Kidney tubule cell (primary cell): ENCODE measurements around the gene CAMK2D.

Experiments used
- DNase-seq: peaks from one replicate; pipeline ENCODE4 v3.0.0-alpha.2; 2018; ENCODE audit warnings: low spot score

The CAMK2D gene

GRCh38 chr4:113604955-113605354, 156.6 kb downstream of the CAMK2D start:
- no peak for DNase-seq

GRCh38 chr4:113603911-113604310, 157.6 kb downstream of the CAMK2D start:
- DNase-seq = no peak

GRCh38 chr4:113602646-113603228, 158.8 kb downstream of the CAMK2D start:
- DNase-seq = no peak

- DNase-seq = no peak
Observed at GRCh38 chr4:113601636-113602035, 159.9 kb downstream of the CAMK2D start.

- no peak for DNase-seq
Observed at GRCh38 chr4:113596396-113596795, 165.1 kb downstream of the CAMK2D start.

- no peak for DNase-seq
Observed at GRCh38 chr4:113594231-113594556, 167.3 kb downstream of the CAMK2D start.

- DNase-seq = no peak
Observed at GRCh38 chr4:113593400-113594230, 167.9 kb downstream of the CAMK2D start.

- DNase-seq = peak; percentile 18
Observed at GRCh38 chr4:113591982-113592381, 169.6 kb downstream of the CAMK2D start.

- DNase-seq = no peak
Observed at GRCh38 chr4:113588895-113589668, 172.5 kb downstream of the CAMK2D start.

- no peak for DNase-seq
Observed at GRCh38 chr4:113587640-113588275, 173.8 kb downstream of the CAMK2D start.

GRCh38 chr4:113587156-113587555, 174.4 kb downstream of the CAMK2D start:
- DNase-seq = no peak

- no peak for DNase-seq
Observed at GRCh38 chr4:113586072-113586471, 175.5 kb downstream of the CAMK2D start.

GRCh38 chr4:113584407-113585150, 177.0 kb downstream of the CAMK2D start:
- DNase-seq = peak; percentile 16

- DNase-seq = no peak
Observed at GRCh38 chr4:113582737-113583136, 178.8 kb downstream of the CAMK2D start.

- no peak for DNase-seq
Observed at GRCh38 chr4:113579360-113579759, 182.2 kb downstream of the CAMK2D start.

GRCh38 chr4:113576947-113577678, 184.4 kb downstream of the CAMK2D start:
- no peak for DNase-seq

GRCh38 chr4:113575401-113575800, 186.1 kb downstream of the CAMK2D start:
- DNase-seq = no peak

GRCh38 chr4:113574636-113575103, 186.9 kb downstream of the CAMK2D start:
- DNase-seq = peak; percentile 56

GRCh38 chr4:113572620-113573019, 188.9 kb downstream of the CAMK2D start:
- DNase-seq = no peak

- DNase-seq = no peak
Observed at GRCh38 chr4:113566015-113566795, 195.3 kb downstream of the CAMK2D start.
